Measurements from ENCODE around the gene OR8U1.
"Not testable (repeated sequence)": the region's sequence is repeated elsewhere in the genome, so short reads cannot be mapped to it uniquely, and the experiment has no call there.

Gene OR8U1

GRCh38 chr11:56394381-56394780 is 19.0 kb downstream of the OR8U1 start:
- Histone ChIP-seq H3K4me3 (ENCODE audit: control insufficient read depth in 1 of 7, extremely low read depth in 1 of 7, insufficient read depth in 4 of 7, low read depth in 2 of 7, low read length in 6 of 7) (no peak overlapping the region), H3K27me3 (replicated peaks in 2 of 5; ENCODE audit: control insufficient read depth in 4 of 5, insufficient read depth in 5 of 5, low read length in 4 of 5) (no peaks in the 10 kb centered on the region), H3K27ac (ENCODE audit: insufficient read depth in 1 of 2, low read depth in 1 of 2, low read length in 2 of 2, poor library complexity in 1 of 2, severe bottlenecking in 2 of 2) (no peak overlapping the region), H3K36me3 (ENCODE audit: control insufficient read depth in 4 of 4, insufficient read depth in 4 of 4, low read length in 3 of 4) (no peaks in the 10 kb centered on the region), H3K9me3 (ENCODE audit: control extremely low read depth in 1 of 5, control insufficient read depth in 4 of 5, insufficient read depth in 2 of 5, low read depth in 1 of 5, low read length in 4 of 5) (no peaks in the 10 kb centered on the region), H3K4me1 (ENCODE audit: control extremely low read depth in 1 of 4, control insufficient read depth in 4 of 4, insufficient read depth in 4 of 4, low read length in 3 of 4) (no peaks in the 10 kb centered on the region)
- no peak for DNase-seq
- 89% methylated on average over 3 of the region's 3 CpGs for WGBS (ENCODE audit: insufficient coverage)
- POLR2A ChIA-PET, result no interaction called here
- CTCF ChIA-PET, result no interaction called here

DNA sequence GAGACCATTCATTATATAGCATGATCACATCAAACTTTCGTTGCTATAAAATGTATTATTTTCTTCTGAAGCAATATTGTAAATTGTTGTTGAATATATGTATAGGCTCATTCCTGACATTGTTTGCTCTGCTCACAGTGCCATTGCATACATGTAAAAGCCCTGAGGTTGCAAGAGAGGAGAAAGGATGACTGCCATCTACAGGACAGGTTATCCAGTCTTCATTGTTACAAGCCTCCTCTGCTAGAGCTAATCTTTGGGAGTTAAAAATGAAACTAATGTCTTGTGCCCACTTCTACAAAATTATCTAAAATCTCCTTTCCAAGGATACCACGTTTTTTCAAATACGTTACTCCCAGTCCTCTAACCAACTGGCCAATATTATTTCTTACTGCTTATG is 20.6 kb downstream of the OR8U1 start:
- no peak overlapping the region for H3K4me3 ChIP-seq (ENCODE audit: control insufficient read depth in 1 of 7, extremely low read depth in 1 of 7, insufficient read depth in 4 of 7, low read depth in 2 of 7, low read length in 6 of 7)
- H3K4me1 ChIP-seq (ENCODE audit: control extremely low read depth in 1 of 4, control insufficient read depth in 4 of 4, insufficient read depth in 4 of 4, low read length in 3 of 4), result no peaks in the 10 kb centered on the region
- no peaks in the 10 kb centered on the region for H3K36me3 ChIP-seq (ENCODE audit: control insufficient read depth in 4 of 4, insufficient read depth in 4 of 4, low read length in 3 of 4)
- DNase-seq, result no peak
- ChIA-PET POLR2A (no interaction called here), CTCF (no interaction called here)
- H3K27me3 ChIP-seq (replicated peaks in 2 of 5; ENCODE audit: control insufficient read depth in 4 of 5, insufficient read depth in 5 of 5, low read length in 4 of 5), result no peaks in the 10 kb centered on the region
- 74% methylated on average over 2 of the region's 3 CpGs for WGBS (ENCODE audit: insufficient coverage)
- no peak overlapping the region for H3K27ac ChIP-seq (ENCODE audit: insufficient read depth in 1 of 2, low read depth in 1 of 2, low read length in 2 of 2, poor library complexity in 1 of 2, severe bottlenecking in 2 of 2)
- H3K9me3 ChIP-seq (ENCODE audit: control extremely low read depth in 1 of 5, control insufficient read depth in 4 of 5, insufficient read depth in 2 of 5, low read depth in 1 of 5, low read length in 4 of 5), result no peaks in the 10 kb centered on the region

GRCh38 chr11:56401858-56402461 is 26.5 kb downstream of the OR8U1 start:
- POLR2A ChIA-PET; H3K4me3 ChIP-seq (ENCODE audit: control insufficient read depth in 1 of 7, extremely low read depth in 1 of 7, insufficient read depth in 4 of 7, low read depth in 2 of 7, low read length in 6 of 7); H3K27me3 ChIP-seq (replicated peaks in 2 of 5; ENCODE audit: control insufficient read depth in 4 of 5, insufficient read depth in 5 of 5, low read length in 4 of 5); H3K27ac ChIP-seq (ENCODE audit: insufficient read depth in 1 of 2, low read depth in 1 of 2, low read length in 2 of 2, poor library complexity in 1 of 2, severe bottlenecking in 2 of 2); H3K4me1 ChIP-seq (ENCODE audit: control extremely low read depth in 1 of 4, control insufficient read depth in 4 of 4, insufficient read depth in 4 of 4, low read length in 3 of 4); H3K9me3 ChIP-seq (ENCODE audit: control extremely low read depth in 1 of 5, control insufficient read depth in 4 of 5, insufficient read depth in 2 of 5, low read depth in 1 of 5, low read length in 4 of 5); DNase-seq; CTCF ChIA-PET; H3K36me3 ChIP-seq (ENCODE audit: control insufficient read depth in 4 of 4, insufficient read depth in 4 of 4, low read length in 3 of 4): not testable (repeated sequence)
- 96% methylated on average over 27 of the region's 27 CpGs for WGBS (ENCODE audit: insufficient coverage)

DNA sequence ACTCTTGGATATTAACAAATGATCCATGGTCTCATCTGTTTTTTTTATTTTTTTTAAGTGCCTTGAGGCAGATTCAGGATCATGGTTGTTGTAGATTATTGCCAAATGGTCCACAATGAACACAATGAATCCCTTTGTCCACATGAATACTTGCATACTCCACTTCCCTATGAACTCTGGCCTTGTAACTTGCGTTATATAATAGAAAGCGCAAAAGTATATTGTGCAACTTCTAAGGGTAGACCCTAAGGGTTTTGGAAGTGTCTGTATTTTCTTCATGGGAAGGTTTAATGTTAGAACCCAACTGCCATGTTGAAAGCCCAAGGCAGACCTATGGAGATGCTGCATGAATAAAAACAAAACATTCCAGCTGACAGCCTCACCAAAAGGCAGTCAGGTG is 29.0 kb downstream of the OR8U1 start:
- no peak overlapping the region for H3K4me3 ChIP-seq (ENCODE audit: control insufficient read depth in 1 of 7, extremely low read depth in 1 of 7, insufficient read depth in 4 of 7, low read depth in 2 of 7, low read length in 6 of 7)
- no peaks in the 10 kb centered on the region for H3K4me1 ChIP-seq (ENCODE audit: control extremely low read depth in 1 of 4, control insufficient read depth in 4 of 4, insufficient read depth in 4 of 4, low read length in 3 of 4)
- ChIA-PET CTCF (no interaction called here), POLR2A (no interaction called here)
- H3K27ac ChIP-seq (ENCODE audit: insufficient read depth in 1 of 2, low read depth in 1 of 2, low read length in 2 of 2, poor library complexity in 1 of 2, severe bottlenecking in 2 of 2), result no peak overlapping the region
- H3K9me3 ChIP-seq (ENCODE audit: control extremely low read depth in 1 of 5, control insufficient read depth in 4 of 5, insufficient read depth in 2 of 5, low read depth in 1 of 5, low read length in 4 of 5), result peaks cover 0 to 5% (median 0%) of the 10 kb centered on the region in 5 experiments
- DNase-seq, result no peak
- H3K36me3 ChIP-seq (ENCODE audit: control insufficient read depth in 4 of 4, insufficient read depth in 4 of 4, low read length in 3 of 4), result no peaks in the 10 kb centered on the region
- no peaks in the 10 kb centered on the region for H3K27me3 ChIP-seq (replicated peaks in 2 of 5; ENCODE audit: control insufficient read depth in 4 of 5, insufficient read depth in 5 of 5, low read length in 4 of 5)
- WGBS (ENCODE audit: insufficient coverage), result no CpG with 5 or more reads among the region's 2 CpGs

- Histone ChIP-seq H3K27ac (ENCODE audit: insufficient read depth in 1 of 2, low read depth in 1 of 2, low read length in 2 of 2, poor library complexity in 1 of 2, severe bottlenecking in 2 of 2) (no peak overlapping the region), H3K27me3 (replicated peaks in 2 of 5; ENCODE audit: control insufficient read depth in 4 of 5, insufficient read depth in 5 of 5, low read length in 4 of 5) (no peaks in the 10 kb centered on the region), H3K4me1 (ENCODE audit: control extremely low read depth in 1 of 4, control insufficient read depth in 4 of 4, insufficient read depth in 4 of 4, low read length in 3 of 4) (no peaks in the 10 kb centered on the region), H3K4me3 (ENCODE audit: control insufficient read depth in 1 of 7, extremely low read depth in 1 of 7, insufficient read depth in 4 of 7, low read depth in 2 of 7, low read length in 6 of 7) (no peak overlapping the region), H3K36me3 (ENCODE audit: control insufficient read depth in 4 of 4, insufficient read depth in 4 of 4, low read length in 3 of 4) (no peaks in the 10 kb centered on the region), H3K9me3 (ENCODE audit: control extremely low read depth in 1 of 5, control insufficient read depth in 4 of 5, insufficient read depth in 2 of 5, low read depth in 1 of 5, low read length in 4 of 5) (no peaks in the 10 kb centered on the region)
- no peak for DNase-seq
- CTCF ChIA-PET, result no interaction called here
- POLR2A ChIA-PET, result no interaction called here
These were observed 35.4 kb downstream of the OR8U1 start for GRCh38 chr11:56410801-56411200.

DNA sequence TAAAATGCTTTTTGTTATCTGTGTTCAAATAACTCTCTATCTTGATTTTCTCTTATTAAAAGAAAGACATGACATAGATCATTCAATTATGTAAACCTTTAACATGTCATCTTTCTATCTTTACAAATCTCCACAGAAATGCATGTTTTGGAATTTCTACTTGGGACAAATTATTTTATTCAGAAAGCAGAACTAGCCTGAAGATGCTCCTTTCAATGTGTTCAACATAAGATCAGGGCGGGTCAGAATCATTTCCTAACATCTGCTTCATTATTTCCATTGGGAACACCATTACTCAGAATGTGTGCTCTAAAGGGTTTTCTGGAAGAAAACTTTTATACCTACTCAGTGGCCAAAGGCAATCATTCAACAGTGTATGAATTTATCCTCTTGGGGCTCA is 37.0 kb downstream of the OR8U1 start, which contains the start of gene OR5AL1:
Gene OR5AL1, plus strand, starts transcription at position 301 of the 400 bp plus-strand sequence.
- Histone ChIP-seq H3K36me3 (ENCODE audit: control insufficient read depth in 4 of 4, insufficient read depth in 4 of 4, low read length in 3 of 4) (no peaks in the 10 kb centered on the region), H3K4me3 (ENCODE audit: control insufficient read depth in 1 of 7, extremely low read depth in 1 of 7, insufficient read depth in 4 of 7, low read depth in 2 of 7, low read length in 6 of 7) (no peak within 1 kb of the TSS), H3K27me3 (replicated peaks in 2 of 5; ENCODE audit: control insufficient read depth in 4 of 5, insufficient read depth in 5 of 5, low read length in 4 of 5) (no peaks in the 10 kb centered on the region), H3K4me1 (ENCODE audit: control extremely low read depth in 1 of 4, control insufficient read depth in 4 of 4, insufficient read depth in 4 of 4, low read length in 3 of 4) (no peaks in the 10 kb centered on the region), H3K9me3 (ENCODE audit: control extremely low read depth in 1 of 5, control insufficient read depth in 4 of 5, insufficient read depth in 2 of 5, low read depth in 1 of 5, low read length in 4 of 5) (no peaks in the 10 kb centered on the region), H3K27ac (ENCODE audit: insufficient read depth in 1 of 2, low read depth in 1 of 2, low read length in 2 of 2, poor library complexity in 1 of 2, severe bottlenecking in 2 of 2) (no peak within 1 kb of the TSS)
- CTCF ChIA-PET, result no interaction called here
- no peak for DNase-seq
- WGBS (ENCODE audit: insufficient coverage), result no CpG with 5 or more reads among the region's 1 CpG
- POLR2A ChIA-PET, result no interaction called here
